Stomach (tissue), 4 donors: ENCODE measurements around the gene TMEM178B.
"Not testable (repeated sequence)": the region's sequence is repeated elsewhere in the genome, so short reads cannot be mapped to it uniquely, and the experiment has no call there.

Experiments used
- EP300 ChIP-seq: sonication (generic); formaldehyde crosslinking; IDR thresholded peaks from one replicate; pipeline ENCODE4 v1.6.1; 2017; ENCODE audit warnings: antibody characterized with exemption
- POLR2A ChIP-seq, 4 donors: fragments of 450-650 bp; IDR thresholded peaks; one replicate each; pipeline ENCODE4 v1.6.1; 2016; ENCODE audit warnings: antibody characterized with exemption in 4 of 4, control low read depth in 2 of 4, mild to moderate bottlenecking in 1 of 4, moderate library complexity in 1 of 4
- TF ChIP-seq, protein P1 (sequence below), 7 experiments: fragments of 450-650 bp in 4 of 7; fragments of 200-600 bp in 3 of 7; sonication (generic) in 3 of 7; IDR thresholded peaks; one replicate each; pipeline ENCODE4 v1.5.1; 2016 to 2019; ENCODE audit warnings: antibody characterized with exemption in 7 of 7, control low read depth in 2 of 7, mild to moderate bottlenecking in 1 of 7

DNA sequence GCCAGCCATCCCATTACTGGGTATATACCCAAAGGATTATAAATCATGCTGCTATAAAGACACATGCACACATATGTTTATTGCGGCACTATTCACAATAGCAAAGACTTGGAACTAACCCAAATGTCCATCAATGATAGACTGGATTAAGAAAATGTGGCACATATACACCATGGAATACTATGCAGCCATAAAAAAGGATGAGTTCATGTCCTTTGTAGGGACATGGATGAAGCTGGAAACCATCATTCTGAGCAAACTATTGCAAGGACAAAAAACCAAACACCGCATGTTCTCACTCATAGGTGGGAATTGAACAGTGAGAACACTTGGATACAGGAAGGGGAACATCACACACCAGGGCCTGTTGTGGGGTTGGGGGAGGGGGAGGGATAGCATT, 15.6 kb downstream of the TMEM178B start:
- TF ChIP-seq, protein P1, sequence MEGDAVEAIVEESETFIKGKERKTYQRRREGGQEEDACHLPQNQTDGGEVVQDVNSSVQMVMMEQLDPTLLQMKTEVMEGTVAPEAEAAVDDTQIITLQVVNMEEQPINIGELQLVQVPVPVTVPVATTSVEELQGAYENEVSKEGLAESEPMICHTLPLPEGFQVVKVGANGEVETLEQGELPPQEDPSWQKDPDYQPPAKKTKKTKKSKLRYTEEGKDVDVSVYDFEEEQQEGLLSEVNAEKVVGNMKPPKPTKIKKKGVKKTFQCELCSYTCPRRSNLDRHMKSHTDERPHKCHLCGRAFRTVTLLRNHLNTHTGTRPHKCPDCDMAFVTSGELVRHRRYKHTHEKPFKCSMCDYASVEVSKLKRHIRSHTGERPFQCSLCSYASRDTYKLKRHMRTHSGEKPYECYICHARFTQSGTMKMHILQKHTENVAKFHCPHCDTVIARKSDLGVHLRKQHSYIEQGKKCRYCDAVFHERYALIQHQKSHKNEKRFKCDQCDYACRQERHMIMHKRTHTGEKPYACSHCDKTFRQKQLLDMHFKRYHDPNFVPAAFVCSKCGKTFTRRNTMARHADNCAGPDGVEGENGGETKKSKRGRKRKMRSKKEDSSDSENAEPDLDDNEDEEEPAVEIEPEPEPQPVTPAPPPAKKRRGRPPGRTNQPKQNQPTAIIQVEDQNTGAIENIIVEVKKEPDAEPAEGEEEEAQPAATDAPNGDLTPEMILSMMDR (IDR thresholded peaks at IDR 0.05), result not testable (repeated sequence)
- not testable (repeated sequence) for TF ChIP-seq POLR2A (IDR thresholded peaks at IDR 0.05); EP300
